ENCODE results near the gene DIDO1. TPM values are rescaled to one million over a fixed set of nuclear protein-coding genes. Genes with fewer than 3 reads are reported as not detected.

Gene DIDO1
- total and polyA plus RNA-seq, 2 of the 13 experiments (the other 11 are each of a cell fraction or from before 2014, with no cell fraction given): 75.0 to 75.1 TPM

DNA sequence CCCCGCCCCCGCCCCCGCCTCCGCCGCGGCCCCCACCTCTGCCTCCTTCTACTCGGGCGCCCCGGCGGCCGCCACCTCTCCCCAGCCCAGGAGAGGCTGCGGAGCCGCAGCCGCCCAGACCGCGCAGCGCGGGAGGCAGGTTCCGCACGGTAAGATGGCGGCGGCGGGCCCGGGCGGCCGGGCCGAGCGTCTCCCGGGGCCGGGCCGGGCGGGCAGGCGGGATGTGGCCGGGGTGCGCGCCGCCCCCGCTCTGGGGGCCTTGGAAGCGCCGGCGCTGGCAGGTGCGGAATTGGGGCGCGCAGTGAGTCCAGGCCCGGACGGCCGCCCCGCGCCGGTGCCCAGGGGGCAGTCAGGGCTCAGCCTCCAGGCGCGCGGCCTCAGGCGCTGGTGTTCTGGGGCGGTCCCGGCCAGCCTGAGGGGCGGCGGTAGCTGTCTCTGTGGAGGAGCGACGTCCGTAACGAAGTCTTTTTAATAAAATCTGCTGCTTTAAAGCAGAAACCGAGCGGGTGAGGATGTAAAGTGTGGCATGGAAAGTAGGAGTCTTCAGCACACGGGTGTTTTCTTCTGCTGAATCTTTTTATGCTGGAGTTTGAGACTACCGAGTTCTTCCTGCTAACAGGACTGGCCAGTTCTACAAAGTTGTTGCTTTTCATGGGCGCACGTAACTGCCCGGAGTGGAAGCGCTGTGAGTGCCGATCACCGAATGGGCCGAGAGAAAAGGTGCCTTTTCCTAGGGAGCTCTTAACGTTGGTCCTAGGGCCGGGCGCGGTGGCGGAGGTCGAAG lies 12.0 kb upstream of the DIDO1 start, which contains the start of gene GID8 (continued):
- TF ChIP-seq TMF1 (CRISPR knock-in tag; IDR thresholded peaks at IDR 0.05; ENCODE audit: low read depth): no peak
- TF ChIP-seq, protein P1, sequence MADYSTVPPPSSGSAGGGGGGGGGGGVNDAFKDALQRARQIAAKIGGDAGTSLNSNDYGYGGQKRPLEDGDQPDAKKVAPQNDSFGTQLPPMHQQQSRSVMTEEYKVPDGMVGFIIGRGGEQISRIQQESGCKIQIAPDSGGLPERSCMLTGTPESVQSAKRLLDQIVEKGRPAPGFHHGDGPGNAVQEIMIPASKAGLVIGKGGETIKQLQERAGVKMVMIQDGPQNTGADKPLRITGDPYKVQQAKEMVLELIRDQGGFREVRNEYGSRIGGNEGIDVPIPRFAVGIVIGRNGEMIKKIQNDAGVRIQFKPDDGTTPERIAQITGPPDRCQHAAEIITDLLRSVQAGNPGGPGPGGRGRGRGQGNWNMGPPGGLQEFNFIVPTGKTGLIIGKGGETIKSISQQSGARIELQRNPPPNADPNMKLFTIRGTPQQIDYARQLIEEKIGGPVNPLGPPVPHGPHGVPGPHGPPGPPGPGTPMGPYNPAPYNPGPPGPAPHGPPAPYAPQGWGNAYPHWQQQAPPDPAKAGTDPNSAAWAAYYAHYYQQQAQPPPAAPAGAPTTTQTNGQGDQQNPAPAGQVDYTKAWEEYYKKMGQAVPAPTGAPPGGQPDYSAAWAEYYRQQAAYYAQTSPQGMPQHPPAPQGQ (CRISPR knock-in tag; IDR thresholded peaks at IDR 0.05; ENCODE audit: borderline replicate concordance): no peak
- TF ChIP-seq NFIB (CRISPR knock-in tag; IDR thresholded peaks at IDR 0.05; ENCODE audit: borderline replicate concordance): no peak
- TF ChIP-seq HOXD1 (CRISPR knock-in tag; IDR thresholded peaks at IDR 0.05): peak; percentile 67; the same call in 1 of the 2 replicates
- peak in 1 of 2 experiments; percentile 52; a peak in 2 of 4 replicates for TF ChIP-seq HMGXB4 (CRISPR knock-in tag; IDR thresholded peaks at IDR 0.05; ENCODE audit: borderline replicate concordance in 1 of 2, low read depth in 1 of 2)
- no peak for TF ChIP-seq ZNF547 (CRISPR knock-in tag; IDR thresholded peaks at IDR 0.05)
- TF ChIP-seq TEAD3 (CRISPR knock-in tag; optimal IDR thresholded peaks at IDR 0.05; ENCODE audit: borderline replicate concordance): no peak
- TF ChIP-seq CTCF (CRISPR knock-in tag; IDR thresholded peaks at IDR 0.05): peak; percentile 20
- TF ChIP-seq ZNF775 (CRISPR knock-in tag; IDR thresholded peaks at IDR 0.05; ENCODE audit: borderline replicate concordance): 0 out of 2 replicates have a peak, but pooled peaks have one; percentile 4
- 0 out of 2 replicates have a peak, but pooled peaks have one; percentile 24 for TF ChIP-seq NKX3-1 (CRISPR knock-in tag; IDR thresholded peaks at IDR 0.05)
- peak; percentile 49; the same call in 1 of the 2 replicates for TF ChIP-seq ARID2 (CRISPR knock-in tag; IDR thresholded peaks at IDR 0.05; ENCODE audit: borderline replicate concordance)
- 0 out of 2 replicates have a peak, but pooled peaks have one; percentile 12 for TF ChIP-seq ARID3A (IDR thresholded peaks at IDR 0.05; ENCODE audit: low read depth, low read length)
- no peak for TF ChIP-seq SKI (IDR thresholded peaks at IDR 0.05; ENCODE audit: partially characterized antibody)
- TF ChIP-seq SPEN (CRISPR knock-in tag; IDR thresholded peaks at IDR 0.05; ENCODE audit: low read depth): peak; percentile 21
- TF ChIP-seq, protein P2, sequence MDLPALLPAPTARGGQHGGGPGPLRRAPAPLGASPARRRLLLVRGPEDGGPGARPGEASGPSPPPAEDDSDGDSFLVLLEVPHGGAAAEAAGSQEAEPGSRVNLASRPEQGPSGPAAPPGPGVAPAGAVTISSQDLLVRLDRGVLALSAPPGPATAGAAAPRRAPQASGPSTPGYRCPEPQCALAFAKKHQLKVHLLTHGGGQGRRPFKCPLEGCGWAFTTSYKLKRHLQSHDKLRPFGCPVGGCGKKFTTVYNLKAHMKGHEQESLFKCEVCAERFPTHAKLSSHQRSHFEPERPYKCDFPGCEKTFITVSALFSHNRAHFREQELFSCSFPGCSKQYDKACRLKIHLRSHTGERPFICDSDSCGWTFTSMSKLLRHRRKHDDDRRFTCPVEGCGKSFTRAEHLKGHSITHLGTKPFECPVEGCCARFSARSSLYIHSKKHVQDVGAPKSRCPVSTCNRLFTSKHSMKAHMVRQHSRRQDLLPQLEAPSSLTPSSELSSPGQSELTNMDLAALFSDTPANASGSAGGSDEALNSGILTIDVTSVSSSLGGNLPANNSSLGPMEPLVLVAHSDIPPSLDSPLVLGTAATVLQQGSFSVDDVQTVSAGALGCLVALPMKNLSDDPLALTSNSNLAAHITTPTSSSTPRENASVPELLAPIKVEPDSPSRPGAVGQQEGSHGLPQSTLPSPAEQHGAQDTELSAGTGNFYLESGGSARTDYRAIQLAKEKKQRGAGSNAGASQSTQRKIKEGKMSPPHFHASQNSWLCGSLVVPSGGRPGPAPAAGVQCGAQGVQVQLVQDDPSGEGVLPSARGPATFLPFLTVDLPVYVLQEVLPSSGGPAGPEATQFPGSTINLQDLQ (CRISPR knock-in tag; IDR thresholded peaks at IDR 0.05): 0 out of 2 replicates have a peak, but pooled peaks have one; percentile 21
- 0 out of 2 replicates have a peak, but pooled peaks have one; percentile 31 for TF ChIP-seq JUND (CRISPR knock-in tag; IDR thresholded peaks at IDR 0.05)

Measured in HepG2 (cell line).